ENCODE measurements around the gene SART3.
"Not testable (repeated sequence)": the region's sequence is repeated elsewhere in the genome, so short reads cannot be mapped to it uniquely, and the experiment has no call there.

The SART3 gene

DNA sequence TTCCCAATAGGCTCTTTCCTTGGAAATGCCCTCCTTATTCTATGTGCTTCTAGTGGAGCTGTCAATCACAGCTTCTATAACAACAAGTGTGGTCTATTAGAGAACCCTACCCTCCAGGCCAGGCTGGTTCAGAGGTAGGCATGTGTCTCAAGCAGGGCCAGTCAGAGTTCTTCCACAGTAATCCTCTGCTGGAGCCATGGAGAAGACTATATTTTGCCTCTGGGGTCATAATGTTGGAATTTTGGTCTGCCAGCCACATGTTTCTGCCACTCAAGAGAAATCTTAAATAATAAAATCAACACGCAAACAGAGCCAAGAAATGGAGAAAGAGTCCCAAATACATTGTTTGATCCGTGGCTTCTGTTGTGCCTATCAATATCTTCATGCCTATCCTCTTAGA lies 69.7 kb downstream of the SART3 start:
- no peak for DNase-seq (ENCODE audit: low spot score)

DNA sequence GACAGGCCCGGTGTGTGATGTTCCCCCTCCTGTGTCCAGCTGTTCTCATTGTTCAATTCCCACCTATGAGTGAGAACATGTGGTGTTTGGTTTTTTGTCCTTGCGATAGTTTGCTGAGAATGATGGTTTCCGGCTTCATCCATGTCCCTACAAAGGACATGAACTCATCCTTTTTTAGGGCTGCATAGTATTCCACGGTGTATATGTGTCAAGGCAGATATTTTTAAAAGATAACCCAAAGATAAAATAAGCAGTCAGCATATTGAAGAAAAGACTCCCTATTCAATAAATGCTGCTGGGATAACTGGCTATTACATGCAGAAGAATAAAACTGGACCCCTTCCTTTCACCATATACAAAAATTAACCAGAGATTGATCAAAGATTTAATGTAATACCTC lies 73.9 kb downstream of the SART3 start:
- DNase-seq (ENCODE audit: low spot score): not testable (repeated sequence)

DNA sequence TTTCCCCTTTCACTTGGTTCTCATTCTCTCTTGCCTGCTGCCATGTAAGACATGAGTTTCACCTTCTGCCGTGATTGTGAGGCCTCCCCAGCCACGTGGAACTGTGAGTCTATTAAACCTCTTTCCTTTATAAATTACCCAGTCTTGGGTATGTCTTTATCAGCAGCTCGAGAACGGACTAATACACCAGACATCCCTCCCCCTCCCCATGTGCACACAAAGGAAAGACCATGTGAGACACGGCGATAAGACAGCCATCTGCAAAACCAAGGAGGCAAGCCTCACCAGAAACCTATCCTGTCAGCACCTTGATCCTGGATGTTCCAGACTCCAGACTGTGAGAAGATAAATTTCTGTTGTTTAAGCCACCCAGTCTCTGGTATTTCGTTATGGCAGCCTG lies 75.6 kb downstream of the SART3 start:
- DNase-seq (ENCODE audit: low spot score): peak; percentile 30

DNA sequence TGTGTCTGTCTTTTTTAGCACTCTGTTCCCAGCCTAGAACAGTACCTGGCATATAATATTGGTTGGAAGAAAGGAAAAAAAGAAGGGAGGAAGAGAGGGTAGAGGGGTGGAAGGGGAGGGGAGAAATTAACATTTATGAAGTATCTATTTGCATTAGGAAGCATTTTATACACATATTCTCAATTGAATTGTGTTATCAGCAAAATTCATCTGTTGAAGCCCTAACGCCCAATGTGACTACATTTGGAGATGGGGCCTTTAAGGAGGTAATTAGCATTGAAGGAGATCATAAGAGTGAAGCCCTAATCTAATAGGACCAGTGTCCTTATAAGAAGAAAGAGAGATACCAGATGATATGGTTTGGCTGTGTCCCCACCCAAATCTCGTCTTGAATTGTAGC lies 76.1 kb downstream of the SART3 start:
- no peak for DNase-seq (ENCODE audit: low spot score)

DNA sequence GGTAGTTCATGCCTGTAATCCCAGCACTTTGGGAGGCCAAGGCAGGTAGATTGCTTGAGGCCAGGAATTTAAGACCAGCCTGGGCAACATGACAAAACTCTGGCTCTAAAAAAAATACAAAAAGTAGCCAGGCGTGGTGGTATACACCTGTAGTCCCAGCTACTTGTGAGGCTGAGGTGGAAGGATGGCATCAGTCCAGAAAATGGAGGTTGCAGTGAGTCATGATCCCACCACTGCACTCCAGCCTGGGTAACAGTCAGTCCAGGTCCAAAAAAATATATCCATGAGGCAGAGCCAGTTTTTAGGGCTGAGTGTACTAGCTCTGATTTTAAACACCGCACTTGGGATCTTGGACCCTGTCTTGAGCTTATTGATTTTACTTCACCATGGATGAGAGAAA lies 76.5 kb downstream of the SART3 start:
- DNase-seq (ENCODE audit: low spot score): no peak

DNA sequence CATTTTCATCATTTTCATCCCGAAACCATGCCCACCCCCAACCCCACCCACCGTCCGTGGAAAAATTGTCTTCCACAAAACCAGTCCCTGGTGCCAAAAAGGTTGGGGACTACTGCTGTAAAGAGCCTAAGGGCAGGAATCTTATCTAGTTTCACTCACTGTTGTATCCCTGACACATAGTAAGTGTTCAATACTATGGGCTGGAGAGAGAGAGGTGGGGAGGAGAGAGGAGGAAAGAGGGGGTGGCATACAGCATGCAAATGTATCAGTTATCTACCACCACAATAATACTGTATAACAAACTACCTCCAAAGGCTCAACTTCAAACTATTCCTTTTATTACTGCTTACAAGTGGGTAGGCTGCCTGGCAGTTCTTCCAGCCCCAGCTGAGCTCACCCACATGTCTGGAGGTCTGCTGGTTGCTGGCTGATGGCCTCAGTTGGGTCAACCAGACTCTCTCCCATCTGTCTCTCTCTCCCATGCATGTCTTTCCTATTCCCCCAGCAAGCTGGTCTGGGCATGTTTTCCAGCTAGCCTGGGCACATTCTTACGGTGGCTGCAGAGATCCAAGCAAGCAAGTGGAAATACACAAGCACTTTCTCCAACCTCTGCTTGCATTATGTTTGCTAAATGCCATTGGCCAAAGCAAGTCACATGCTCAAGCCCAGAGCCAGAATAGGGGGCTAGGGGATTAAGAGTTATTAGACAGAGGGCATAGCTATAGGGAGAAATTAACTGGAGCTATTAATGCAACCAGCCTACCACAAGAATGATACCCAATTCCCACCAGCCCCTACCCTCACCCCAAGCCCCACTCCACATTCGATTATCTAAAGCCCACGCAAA lies 77.5 kb downstream of the SART3 start:
- no peak for DNase-seq (ENCODE audit: low spot score)

DNA sequence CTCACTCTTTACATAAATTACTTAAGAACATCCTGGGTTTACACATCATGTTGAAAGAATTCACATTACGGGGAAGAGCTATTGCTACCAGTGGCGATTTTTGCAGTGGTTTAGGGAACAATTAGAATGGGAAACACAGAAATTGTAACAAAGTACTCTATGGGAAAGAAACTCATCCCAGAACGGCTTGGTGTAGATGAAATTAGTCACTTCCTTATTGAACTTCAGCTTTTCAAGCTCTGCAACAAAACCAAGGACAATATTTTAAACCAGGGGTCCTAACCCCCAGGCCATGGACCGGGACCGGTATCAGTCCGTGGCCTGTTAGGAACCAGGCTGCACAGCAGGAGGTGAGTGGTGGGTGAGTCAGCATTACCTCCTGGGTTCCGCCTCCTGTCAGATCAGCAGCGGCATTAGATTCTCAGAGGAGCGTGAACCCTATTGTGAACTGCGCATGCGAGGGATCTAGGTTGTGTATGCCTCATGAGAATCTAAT lies 78.2 kb downstream of the SART3 start:
- no peak for DNase-seq (ENCODE audit: low spot score)

DNA sequence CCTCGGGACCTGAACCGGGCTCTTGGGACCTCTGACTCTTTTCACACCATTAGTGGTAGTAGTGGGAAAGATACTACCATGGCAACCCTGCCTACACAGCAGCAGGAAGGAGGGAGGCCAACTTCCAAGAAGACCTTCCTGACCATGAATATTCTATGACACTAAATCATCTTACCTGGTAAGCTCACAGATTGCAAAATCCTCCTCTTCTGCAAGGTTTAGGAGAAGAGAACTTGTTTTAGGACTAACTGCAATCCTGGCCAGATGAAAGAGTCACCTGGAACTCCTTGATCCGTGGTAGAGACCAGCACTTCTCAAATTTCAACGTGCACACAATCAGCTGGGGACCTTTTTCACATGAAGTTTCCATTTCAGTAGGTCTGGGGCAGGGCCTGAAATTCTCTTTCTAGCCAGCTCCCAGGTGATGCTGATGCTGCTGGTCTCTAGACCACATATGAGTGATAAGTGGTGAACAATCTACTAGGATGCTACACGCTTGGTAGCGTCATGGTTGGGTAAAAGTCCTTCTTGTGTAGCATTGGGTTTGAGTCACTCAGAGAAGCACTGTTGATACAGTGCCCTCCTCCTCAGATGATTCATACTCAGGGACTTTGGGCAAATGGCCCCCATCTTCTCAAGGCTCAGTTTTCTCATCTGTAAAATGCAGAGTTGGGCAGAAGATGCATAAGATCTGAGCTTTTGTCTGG lies 81.5 kb downstream of the SART3 start:
- no peak for DNase-seq (ENCODE audit: low spot score)

DNA sequence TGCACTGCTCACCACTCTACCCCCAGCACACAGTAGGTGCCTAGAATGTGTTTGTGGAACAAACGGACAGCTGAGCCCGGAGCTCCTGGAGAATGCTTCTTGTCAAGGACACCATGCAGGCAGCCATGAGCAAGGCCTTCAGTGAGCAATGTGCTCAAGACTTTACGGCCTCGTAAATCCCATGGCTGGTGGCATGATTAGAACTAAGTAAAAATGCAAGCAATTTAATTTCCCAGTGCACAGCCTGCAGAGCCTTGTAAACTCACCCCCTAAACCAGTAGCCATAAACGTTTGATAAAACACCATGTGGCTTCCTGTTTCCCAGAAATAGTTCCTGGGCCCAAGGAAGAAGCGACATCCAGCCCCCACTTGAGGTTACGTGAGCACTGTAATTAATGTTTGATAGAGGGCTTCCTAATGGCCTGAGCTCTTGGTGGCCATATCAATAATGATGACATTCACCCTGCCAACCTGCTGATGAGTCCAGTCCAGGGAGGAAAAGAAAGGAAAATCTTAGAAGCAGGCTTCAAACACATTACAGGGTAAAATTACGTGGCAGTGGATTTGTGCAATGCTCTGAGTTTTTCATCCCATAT lies 82.3 kb downstream of the SART3 start:
- DNase-seq (ENCODE audit: low spot score): no peak

DNA sequence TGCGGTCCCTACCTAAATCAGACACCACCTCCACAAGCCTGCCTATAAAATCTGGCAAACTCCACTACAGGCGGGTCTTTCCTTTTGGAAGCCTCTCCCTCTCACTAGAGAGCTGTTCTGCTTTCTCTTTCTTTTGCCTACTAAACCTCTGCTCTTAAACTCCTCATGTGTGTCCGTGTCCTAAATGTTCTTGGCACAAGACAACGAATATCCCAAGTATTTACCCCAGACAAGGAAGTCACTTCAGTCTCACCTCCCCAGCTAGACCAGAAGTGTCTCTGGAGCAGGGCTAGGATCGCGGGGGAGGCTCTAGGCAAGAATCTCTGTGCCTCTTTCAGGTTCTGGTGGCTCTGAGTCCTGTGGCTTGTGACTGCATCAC lies 83.1 kb downstream of the SART3 start:
- no peak for DNase-seq (ENCODE audit: low spot score)

DNA sequence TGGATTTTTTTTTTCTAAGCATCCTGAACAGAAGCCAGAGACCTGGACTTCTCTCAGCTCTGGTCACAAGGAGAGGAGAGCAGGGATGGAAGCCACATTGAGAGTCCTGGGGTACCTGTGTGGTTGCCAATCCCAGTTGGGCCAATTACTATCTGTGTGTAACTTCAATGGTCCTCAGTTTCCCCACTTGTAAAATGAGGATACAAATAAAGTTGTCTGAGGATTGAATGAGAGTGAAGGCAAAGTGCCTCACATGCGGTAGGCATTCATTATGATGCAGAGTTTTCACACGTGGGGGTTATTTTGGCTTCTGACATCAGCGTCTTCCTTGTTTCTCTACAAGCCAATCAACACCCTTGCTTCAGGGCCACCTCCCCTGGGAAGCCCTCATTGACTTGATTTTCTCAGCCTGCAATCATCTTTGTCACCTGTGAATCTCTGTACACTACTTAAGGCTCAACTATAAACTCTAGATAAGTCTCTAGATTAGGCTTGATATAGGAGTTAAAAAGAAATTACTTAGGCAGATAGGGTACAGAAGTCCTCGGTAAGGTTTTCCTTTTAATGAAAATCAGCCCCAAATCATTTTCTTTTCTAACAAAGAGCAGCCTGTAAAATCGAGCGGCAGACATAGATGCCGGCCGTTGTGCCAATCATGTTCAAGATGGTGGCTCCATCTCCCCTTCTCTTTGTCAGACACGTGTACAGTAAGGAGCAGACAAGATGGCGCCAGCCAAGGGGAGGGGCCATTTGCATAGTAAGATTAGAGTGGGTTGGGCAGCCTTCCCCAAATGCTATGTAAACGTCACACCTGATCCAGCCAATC lies 83.7 kb downstream of the SART3 start:
- DNase-seq (ENCODE audit: low spot score): no peak

DNA sequence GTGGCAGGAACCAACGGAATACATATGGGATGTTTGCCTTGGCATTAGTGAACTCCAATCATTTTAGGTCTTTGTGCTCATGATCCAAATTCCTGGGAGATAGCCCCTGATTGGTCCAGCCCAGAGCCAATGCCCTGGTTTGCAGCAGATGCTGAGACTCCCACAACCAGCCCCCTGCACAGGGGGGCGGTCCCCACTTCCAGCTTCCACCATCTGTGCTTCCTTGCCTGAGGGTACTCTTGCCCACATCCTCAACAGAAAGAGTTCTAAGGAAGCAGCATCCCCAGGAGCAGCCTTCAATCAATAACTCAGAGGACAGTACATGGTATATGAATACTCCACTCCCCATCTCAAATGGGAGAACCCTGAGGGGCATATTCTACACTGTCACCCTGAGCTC lies 85.6 kb downstream of the SART3 start:
- no peak for DNase-seq (ENCODE audit: low spot score)

DNA sequence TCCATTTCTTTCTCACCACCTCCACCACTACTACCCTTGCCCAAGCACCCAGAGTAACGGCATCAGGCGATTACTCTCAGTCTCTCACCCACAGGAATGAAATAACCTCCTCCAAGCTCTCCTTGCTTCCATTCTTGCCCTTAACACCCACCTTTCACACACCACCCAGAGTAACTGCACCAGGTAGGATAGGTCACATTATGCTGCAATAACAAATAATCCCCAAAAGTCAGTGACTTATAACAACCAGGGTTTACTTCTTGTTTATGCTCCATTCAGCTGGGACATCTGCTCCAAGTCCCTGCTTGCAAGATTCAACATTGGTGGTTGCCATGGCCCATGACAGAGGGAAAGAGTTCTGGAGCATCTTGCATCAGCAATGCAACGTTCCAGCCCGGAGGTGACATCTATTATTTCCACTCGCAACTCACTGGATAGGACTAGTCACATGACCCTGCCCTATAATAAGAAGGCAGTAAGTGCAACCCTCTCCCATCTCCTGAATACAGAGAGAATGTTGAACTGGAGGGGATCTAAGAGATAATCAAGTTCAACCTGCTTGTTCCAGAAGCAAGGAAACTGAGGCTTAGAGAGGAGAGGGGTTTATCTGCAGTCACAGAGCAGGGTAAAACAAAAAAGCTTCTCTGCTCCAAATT lies 87.4 kb downstream of the SART3 start:
- DNase-seq (ENCODE audit: low spot score): no peak
